NB4 (cell line): Measurements from ENCODE around the gene CTRB2.

Experiments used
- MAX ChIP-seq: IDR thresholded peaks from 2 replicates; pipeline ENCODE4 v1.6.1; 2011; ENCODE audit warnings: low read depth, low read length
- POLR2A ChIP-seq: IDR thresholded peaks from 2 replicates; pipeline ENCODE4 v1.6.1; 2011; ENCODE audit warnings: mild to moderate bottlenecking; ENCODE audit not compliant: insufficient read length; ENCODE audit errors: extremely low read depth

- TF ChIP-seq MAX (no peak), POLR2A (no peak)
Observed at GRCh38 chr16:75175074-75175473, 31.9 kb downstream of the CTRB2 start.
